Nucleus accumbens (tissue), 56 donors: ENCODE measurements around the gene TBC1D22A.
A peak's percentile ranks its signal among the peaks of the same experiment; 100 is the strongest.

Source experiments
- DNase-seq, 56 donors: peaks; one replicate each; lab custom pipeline; 2025; lab: John Stamatoyannopoulos, UW

The TBC1D22A gene

DNA sequence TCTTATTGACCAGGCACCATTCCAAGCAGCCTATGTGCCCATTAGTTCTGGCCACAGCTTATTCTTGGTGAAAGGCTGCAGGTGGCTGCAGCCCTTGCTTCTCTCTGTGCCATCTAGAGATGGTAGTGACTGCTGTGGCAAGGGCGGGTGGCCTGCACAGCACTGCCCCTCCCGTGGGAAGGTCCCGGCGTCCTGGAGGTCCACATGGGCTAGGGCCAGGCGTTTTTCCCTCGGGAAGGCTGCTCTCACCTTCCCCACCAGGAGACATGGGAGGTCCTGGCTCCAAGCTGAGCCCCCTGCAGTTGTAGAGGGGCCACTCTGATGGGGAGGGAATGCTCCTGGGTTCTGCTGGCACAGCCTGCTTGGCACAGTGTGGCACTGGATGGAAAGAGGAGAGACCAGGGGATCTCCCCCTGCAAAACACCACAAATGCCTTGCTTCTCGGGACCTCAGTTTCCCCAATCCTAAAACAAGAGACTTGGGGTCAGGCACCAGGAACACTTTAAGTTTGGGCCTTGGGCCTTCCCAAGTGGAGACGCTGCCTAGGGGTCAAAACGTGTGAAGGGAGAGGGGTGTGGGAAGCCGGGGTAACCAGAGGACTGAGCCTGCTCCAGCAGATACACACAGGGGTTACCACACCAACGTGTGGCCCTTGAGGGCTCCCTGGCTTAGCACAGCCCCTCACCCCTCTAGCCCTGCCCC lies 10.0 kb upstream of the TBC1D22A start:
- no peak for DNase-seq

DNA sequence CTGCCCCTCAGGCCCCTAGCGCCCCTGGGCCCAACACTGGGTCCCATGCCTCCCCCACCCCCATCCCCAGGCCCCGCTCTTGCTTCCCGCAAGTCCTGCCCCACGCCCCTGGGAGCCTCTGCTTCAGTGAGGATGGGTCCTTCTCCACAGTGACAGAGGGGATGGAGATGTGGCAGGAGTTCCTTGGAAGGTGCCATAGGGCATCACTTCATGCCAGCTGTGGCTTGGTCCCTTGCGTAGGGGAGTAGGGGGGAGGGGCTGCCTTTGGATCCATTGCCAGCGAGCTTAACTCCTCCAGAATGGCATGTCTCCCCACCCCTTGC lies 9.5 kb upstream of the TBC1D22A start:
- no peak for DNase-seq

DNA sequence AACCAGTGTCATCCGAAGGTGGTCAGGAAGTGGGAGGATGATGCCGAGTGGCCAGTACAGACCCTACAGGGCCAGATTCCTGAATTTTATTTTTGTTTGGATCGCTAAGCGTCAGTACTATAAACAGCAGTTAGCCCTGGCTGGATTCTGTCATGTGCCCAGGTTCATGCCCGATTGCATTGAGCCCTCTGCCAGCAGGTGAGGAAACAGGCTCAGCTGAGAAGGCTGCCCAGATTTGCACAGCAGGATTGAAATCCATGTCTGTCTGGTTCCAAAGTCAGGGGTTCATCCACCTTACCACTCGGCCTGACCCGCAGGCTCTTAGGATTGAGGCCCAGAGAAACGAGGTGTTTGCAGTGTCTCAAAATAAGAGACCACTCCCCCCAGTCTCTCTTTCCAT lies 9.1 kb upstream of the TBC1D22A start:
- DNase-seq = no peak

DNA sequence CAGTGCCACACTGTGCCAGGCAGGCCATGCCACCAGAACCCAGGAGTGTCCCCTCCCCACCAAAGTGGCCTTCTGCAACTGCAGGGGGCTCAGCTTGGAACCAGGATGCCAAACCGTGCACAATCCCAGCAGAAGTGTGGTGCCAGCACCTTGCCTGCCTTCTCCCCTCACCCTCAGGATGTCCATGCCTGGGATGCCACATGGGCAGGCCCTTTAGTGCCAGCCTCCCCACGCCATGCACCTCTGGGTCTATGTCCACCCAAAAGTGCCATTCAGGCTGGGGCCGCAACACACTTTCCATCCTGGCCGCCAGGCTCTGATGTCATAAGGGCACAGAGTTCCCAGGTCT lies 8.7 kb upstream of the TBC1D22A start:
- DNase-seq = no peak

DNA sequence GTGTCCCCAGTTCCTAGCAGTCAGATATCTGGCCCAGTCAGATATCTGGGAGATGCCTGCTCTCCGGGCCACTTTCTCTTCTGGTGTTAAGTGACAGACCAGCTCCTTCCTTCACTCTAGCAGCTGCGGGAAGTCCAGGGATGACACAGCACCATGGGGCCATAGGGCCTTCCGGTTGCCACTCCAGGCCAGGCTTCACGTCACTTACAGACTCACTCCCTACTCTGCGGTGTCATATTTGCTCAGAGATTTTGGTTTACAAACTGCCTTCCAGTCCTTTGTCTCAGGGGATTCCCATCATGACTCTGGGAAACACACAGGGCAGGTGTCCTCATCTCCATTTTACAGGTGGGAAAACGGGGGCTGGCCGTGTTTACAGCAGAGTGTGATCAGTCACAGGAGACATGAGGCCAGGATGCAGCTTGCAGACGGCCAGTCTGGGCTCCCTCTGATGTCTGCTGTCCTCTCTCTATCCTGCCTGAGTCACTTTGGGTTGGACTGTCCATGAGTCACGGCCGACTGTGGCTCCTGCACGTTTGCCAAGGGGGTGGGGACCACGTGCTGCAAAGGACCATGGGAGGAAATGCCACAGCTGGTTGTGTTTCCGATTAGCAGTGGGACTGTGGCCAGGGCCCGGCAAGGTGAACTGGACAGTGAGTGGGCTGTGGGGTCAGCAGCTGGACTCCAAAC lies 8.2 kb upstream of the TBC1D22A start:
- DNase-seq = no peak

DNA sequence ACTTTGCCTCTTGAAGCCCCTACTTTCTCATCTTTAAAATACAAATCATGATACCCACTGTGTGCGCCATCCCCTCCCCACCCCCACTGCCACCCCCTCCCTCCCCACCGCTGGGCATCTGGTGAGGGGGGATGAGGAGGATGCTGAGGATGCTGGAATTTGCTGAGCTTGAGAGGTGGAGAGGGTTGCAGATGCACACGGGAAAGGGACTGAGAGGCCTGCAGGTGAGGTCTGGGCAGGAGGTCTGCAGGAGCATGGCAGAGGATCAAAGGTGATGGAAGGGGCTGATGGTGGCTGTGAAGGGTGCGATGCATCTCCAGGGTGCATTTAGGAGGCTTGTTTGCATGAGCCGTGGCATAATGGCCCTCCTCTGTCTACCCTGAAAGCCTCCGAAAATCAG lies 7.6 kb upstream of the TBC1D22A start:
- no peak for DNase-seq

DNA sequence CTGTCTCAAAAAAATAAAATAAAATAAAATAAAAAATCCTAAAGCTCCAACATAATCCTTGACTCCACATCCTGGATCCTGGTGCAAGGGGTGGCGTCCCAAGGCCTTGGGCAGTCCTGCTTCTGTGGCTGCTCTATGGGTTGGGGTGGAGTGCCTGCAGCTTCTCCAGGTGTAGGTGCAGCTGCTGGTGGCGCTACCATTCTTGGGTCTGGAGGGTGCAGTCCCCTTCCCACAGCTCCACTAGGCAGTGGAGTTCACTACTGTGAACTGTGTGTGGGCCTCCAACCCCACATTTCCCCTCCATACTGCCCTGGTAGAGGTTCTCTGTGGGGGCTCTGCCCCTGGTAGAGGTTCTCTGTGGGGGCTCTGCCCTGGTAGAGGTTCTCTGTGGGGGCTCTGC lies 6.9 kb upstream of the TBC1D22A start:
- no peak for DNase-seq

DNA sequence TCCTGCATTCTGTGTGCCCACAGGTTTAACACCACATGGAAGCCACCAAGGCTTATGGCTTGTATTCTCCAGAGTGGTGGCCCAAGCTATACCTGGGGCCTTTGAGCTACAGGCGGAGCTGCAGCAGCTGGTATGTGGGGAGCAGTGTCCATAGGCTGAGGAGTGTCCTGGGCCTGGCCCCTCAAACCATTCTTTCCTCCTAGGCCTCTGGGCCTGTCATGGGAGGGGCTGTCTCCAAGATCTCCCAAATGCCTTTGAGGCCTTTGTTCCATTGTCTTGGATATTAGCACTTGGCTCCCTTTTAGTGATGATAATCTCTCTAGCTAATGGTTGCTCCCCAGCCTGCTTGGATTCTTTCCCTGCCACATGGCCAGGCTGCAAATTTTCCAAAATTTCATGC lies 6.4 kb upstream of the TBC1D22A start:
- no peak for DNase-seq

DNA sequence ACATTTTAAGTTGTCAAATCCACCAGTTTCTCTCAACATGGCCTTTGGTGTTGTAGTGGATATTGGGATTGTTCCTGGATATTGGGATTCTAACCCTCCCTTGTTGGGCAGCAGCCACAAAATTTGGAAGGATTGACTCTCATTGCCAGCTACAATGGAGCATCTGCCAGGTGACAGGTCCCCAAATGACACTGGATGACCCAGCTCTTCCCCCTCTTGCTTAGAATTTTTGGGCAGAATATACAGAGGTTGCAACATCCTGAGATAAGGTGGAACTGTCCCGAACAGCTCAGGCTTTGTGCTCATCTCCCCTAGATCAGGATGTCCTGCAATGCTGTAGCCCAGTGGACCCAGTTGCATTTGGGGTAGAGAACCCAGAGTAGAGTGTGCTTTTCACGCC lies 5.3 kb upstream of the TBC1D22A start:
- DNase-seq = no peak

DNA sequence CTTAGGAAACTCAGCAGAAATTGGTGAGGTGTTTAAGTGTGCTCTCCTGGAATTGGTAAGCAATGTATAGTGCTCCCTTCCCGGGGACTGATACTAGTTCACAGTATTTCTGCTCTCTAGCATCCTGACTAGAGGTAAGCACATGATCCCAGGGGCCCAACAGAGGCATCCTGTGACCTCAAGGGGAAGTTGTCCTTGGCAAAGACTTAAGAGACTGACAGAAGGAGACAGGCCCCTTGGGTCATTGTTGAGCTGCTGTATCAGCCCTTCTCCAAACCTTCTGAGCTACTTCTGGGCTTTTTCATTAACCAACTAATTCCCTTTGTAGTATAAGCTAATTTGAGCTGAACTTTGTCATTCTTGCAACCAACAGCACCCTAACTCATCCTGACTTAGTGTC lies 4.3 kb upstream of the TBC1D22A start:
- no peak for DNase-seq

DNA sequence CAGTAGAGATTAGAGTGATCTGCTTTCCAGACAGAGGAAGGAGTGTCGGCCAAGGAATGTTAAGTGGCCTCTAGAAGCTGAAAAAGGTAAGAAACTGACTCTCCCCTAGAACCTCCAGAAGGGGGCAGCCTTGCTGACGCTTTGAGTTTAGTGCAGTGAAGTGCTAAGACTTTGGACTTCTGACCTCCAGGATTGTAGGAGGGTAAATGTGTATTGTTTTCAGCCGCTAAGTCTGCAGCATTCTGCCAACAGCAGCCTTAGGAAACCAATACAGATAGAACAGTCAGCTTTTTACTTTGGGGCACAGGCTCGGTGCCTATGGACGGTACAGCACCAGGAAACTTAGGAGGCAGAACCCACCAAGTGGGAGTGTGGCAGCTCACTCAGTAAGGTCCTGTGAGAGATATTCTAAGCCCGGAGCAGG lies 3.6 kb upstream of the TBC1D22A start:
- peak in 14 of 56 donors; percentile 10 to 49 (median 29) for DNase-seq

DNA sequence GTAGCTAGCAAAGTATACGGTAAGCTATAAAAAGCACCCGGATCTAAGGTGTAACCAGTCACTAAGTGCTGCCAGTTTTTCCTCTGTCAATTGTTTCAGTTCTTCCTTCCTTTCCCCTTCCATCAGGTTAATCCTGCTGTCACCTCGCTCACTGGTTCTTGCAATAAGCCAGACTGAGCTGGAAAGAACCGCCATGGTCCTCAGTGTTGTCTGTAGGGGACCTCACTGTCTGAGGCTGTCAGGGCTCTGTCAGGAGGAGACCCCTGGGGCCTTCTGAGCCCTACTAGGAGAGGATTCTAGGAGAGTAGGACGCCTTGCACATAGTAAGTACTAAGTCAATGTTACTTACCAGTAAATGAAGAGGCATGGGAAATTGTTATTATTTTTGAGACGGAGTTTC lies 1.4 kb upstream of the TBC1D22A start:
- no peak for DNase-seq

DNA sequence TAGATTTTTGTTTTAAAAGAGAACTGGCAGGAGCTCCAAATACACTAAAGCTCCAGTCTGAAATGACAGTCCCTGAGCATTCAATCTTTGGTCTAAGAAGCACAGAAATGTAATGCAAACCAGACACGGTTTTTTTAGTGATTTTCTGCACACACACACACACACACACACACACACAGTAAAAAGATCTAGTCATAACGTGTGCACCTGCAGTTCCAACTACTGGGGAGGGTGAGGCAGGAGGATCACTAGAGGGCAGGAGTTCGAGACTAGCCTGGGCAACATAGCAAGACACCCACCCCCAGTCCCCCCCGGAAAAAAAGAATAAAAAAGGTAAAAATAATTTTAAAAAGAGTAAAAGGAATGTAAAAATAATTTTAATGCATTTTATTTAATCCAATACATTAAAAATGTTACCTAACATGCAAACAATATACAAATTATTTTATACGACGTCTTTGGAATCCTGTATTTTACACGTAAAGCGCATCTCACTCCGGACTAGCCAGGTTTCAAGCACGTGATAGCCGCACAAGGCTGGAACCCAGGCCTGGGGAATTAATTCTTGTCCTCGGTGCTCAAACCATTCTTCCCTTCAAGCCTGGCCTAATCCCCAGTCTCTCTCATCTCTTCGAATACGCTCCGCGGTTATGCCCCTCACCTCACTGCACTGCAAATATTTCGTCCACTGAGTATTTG lies 762 bp upstream of the TBC1D22A start:
- no peak for DNase-seq

DNA sequence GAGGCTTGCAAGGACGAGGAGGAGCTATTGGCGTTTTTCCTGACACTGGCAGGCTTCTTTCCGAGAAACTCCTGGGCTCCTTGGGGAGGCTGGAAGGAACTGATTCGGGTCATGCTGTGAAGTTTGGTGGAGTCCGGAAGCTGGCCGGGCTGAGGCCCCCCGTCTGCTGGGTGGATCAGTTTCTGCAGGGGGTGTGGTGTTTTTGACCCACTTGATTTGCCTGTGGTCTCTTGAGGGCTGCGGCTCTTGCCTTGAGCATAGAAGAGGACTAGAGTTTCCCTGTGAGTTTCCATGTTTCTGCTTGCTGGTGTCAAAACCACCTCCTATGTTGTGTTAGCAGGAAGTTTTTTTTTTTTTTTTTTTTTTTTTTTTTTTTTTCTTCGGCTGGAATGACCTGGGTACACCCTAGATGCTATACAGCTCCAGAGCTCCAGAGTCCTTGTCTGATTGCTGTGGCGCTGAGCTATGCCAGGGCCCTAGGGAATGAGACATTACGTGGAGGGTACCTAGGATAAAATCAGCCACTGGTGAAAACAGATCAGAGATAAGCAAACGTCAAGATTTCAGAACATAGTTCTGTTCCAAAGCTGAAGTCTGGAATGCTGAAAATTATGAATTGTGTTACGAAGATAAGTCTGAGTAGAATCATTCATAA lies 728 bp downstream of the TBC1D22A start:
- peak in 2 of 56 donors; percentile 19 to 63 for DNase-seq

DNA sequence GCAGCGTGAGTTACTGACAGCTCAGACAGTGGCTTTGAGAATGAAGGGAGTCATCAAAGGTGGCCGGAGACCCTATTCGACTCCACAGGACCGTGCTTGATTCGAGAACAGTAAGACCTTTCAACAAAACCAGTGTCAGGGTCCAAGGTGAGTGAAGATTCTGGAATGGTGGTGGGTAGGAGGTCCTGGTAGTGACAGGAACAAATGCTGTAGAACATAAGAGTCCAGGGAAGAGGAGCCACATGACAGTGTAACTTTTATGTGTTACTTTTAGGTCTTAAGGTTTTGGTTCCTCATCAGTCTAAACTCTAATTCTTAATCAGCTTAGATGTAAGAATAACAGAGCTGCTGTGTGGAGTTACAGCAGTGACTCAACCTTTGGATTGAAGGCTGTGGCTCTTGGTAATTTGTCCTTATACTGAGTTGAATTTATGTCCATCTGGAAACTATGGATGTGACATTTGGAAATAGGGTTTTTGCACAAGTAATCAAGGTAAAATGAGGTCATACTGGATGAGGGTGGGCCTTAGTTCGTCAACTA lies 1.8 kb downstream of the TBC1D22A start:
- no peak for DNase-seq

DNA sequence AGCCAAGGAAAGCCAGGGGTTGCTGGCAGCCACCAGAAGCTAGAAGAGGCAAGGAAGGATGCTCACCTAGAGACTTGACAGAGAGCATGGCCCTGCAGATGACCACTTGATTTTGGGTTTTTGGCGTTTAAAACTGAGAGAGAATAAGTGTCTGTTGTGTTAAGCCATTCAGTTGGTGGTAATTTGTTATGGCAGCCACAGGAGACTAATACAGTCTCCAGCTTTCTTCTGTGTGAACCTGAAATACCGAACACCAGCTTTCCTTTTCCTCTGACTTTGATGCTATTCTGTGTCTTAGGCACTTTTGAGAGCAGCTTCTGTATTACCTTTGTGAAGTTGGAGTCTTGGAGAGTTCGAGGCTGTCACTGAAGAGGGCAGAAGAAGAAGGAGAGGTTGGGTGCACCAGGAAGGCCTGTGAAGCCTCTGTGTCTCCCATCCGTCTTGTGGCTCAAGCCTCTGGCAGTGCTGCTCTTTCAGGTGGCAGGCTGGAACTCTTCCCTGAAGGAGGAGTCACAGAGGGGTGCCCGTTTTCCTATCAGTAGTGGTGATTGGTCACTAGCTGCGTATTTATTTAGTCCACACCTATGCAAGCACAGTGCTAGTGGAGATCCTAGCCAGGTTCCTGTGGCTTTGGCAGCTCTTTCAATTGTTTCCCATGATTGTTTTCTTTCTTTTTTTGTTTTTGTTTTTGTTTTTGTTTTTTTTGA lies 2.5 kb downstream of the TBC1D22A start:
- no peak for DNase-seq

DNA sequence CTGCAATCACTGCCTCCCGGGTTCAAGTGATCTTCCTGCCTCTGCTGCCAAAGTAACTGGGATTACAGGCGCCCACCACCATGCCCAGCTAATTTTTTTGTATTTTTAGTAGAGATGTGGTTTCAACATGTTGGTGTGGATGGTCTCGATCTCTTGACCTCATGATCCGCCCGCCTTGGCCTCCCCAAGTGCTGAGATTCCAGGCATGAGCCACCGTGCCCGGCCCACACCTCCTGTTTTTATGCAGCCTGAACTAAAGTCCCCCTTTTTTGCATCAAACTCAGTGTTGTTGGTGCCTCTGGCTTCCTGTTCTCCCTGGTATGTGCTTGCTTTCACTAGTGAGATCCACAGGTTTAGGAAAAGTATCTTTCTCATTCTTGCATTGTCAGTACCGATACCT lies 4.2 kb downstream of the TBC1D22A start:
- no peak for DNase-seq

DNA sequence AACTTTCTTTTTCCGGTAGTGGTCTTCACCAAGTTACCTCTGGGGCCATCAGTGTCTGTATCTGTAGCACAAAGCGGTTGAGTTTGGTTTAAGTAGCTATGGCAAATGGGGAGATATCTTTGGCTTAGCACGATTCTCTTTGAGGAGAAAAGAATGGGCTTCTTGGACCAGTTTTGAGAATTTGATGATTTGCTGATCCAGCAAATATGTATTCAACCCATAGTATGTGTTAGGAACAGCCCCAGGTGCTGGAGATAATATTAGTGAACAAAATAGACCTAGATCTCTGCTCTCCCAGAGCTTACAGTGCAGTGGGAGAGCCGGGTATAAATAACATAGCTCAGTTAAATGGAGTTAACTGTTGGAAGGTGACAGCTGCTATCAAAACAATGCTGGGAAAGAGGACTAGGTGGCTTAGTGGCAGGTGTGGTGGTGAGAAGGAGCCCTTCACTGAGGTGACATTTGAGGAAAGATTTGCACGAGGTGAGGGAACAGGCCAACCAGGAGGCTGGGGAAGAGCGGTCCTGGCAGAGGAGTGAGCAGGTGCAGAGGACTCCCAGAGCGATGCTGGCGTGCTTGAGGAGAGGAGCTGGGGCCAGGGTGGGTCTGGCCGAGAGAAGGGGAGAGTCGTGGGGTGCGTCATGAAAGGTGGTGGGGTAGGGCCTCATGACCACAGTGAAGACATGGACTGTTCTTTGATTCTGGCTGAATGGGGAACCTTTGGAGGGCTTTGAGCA lies 5.0 kb downstream of the TBC1D22A start:
- DNase-seq = no peak

DNA sequence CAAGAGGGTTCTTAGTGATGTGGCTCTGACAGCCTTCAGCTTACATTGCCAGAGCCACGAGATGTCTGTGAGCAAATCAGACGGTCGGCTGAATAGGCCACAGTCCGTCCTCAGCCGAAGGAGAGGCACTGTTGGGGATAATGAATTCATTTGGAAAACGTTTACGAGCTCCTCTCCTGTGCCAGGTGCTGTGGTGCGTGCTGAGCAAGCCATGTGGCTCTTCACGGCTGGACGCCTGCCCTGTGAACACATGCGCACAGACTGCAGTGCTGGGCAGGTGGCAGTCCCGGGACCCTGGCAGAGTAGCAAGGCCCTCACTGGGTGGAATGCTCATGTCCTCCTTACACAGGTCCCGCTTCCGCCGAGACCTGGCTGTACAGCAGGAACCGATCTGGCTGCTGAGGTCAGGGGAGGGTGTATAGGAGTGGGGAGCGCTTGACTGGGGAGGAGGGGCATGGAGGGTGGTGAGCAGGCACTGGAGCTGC lies 6.8 kb downstream of the TBC1D22A start:
- peak in 14 of 56 donors; percentile 13 to 62 (median 30) for DNase-seq

DNA sequence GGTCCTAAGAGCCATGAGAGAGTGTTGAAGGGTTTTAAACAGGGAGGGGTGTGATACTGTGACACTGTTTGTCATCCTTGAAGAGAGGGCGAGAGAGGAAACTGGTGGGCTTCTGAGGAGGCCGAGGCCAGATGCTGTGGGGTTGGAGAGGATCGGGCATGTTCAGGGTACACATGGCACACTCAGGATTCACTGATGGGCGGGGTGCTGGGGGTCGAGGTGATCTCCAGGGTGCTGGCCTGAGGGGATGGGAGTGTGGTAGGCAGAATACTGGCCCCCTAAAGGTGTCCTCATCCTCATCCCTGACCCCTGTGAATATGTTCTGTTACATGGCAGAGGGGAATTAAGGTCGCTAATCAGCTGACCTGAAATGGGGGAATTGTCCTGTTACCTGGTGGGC lies 7.3 kb downstream of the TBC1D22A start:
- no peak for DNase-seq
